Lower leg skin (tissue), 4 donors: ENCODE measurements around the gene DUSP23. TPM values are rescaled to one million over a fixed set of nuclear protein-coding genes. Genes with fewer than 3 reads are reported as not detected.

Experiments
- DNase-seq, 2 donors: peaks; one replicate each; pipeline ENCODE4 v3.0.0-alpha.2; 2019; ENCODE audit warnings: low spot score in 2 of 2
- H3K4me3 ChIP-seq: fragments of 200-600 bp; sonication (generic); 2 replicates; pipeline ENCODE4 v1.5.1; 2017; ENCODE audit warnings: mild to moderate bottlenecking, low read depth; ENCODE audit not compliant: poor library complexity, severe bottlenecking
- CTCF ChIP-seq, 3 donors: fragments of 450-650 bp; IDR thresholded peaks; one replicate each; pipeline ENCODE4 v1.5.1; 2016; ENCODE audit warnings: antibody characterized with exemption in 3 of 3, mild to moderate bottlenecking in 3 of 3, moderate library complexity in 2 of 3
- POLR2A ChIP-seq, 2 donors: fragments of 450-650 bp; IDR thresholded peaks; one replicate each; pipeline ENCODE4 v1.6.1; 2016 to 2017; ENCODE audit warnings: antibody characterized with exemption in 2 of 2, mild to moderate bottlenecking in 1 of 2, moderate library complexity in 1 of 2
- WGBS, 2 donors: methylation state at CpG; one replicate each; pipeline ENCODE4 v1.1.5; 2018; 5-methylcytosine and 5-hydroxymethylcytosine counted together
- intact Hi-C: fragments of 100-400 bp; cut with DNase I; formaldehyde crosslinking; loops from one replicate; pipeline ENCODE4 v1.15.0; 2023; ENCODE audit warnings: low total_unique reads
- total RNA-seq, 4 donors: library from RNA; depleted of rRNA; stranded (reverse); fragments of >200 nt; gene quantifications; one replicate each; pipeline ENCODE4 v1.1.0, GENCODE V29; 2016

DUSP23 gene
- total RNA-seq, 4 donors from 2014 or later = 68.2 to 167 (median 90.7) TPM

- intact Hi-C loops = no loop called here
- no peak for DNase-seq
- H3K4me3 ChIP-seq = no peak overlapping the region
- no peak for TF ChIP-seq POLR2A (IDR thresholded peaks at IDR 0.05)
- 84 to 93% methylated on average over 4 of the region's 4 CpGs for WGBS, 2 donors
These were observed 2.5 kb upstream of the DUSP23 start for GRCh38 chr1:159778266-159778665.

- intact Hi-C loops = no loop called here
- no peak for TF ChIP-seq POLR2A (IDR thresholded peaks at IDR 0.05)
- TF ChIP-seq CTCF (IDR thresholded peaks at IDR 0.05) = no peak
- 32 to 47% methylated on average over 2 of the region's 2 CpGs for WGBS, 2 donors
- peak in 1 of 2 donors; percentile 30 for DNase-seq
- no peak overlapping the region for H3K4me3 ChIP-seq
These were observed 1.3 kb upstream of the DUSP23 start for GRCh38 chr1:159779403-159779851.

GRCh38 chr1:159781992-159782391, 1.2 kb downstream of the DUSP23 start:
- WGBS, 2 donors = 88 to 97% methylated on average over 12 of the region's 12 CpGs
- intact Hi-C loops = no loop called here
- no peak for DNase-seq
- H3K4me3 ChIP-seq = no peak overlapping the region
- TF ChIP-seq POLR2A (IDR thresholded peaks at IDR 0.05) (no peak), CTCF (IDR thresholded peaks at IDR 0.05) (no peak)

- no peak for DNase-seq
- 84 to 89% methylated on average over 1 of the region's 1 CpG for WGBS, 2 donors
- TF ChIP-seq CTCF (IDR thresholded peaks at IDR 0.05) (no peak), POLR2A (IDR thresholded peaks at IDR 0.05) (no peak)
- no peak overlapping the region for H3K4me3 ChIP-seq
- intact Hi-C loops = no loop called here
These were observed 3.0 kb downstream of the DUSP23 start for GRCh38 chr1:159783724-159784123.

- intact Hi-C loops = no loop called here
- no peak for DNase-seq
- TF ChIP-seq CTCF (IDR thresholded peaks at IDR 0.05) (no peak), POLR2A (IDR thresholded peaks at IDR 0.05) (no peak)
- WGBS, 2 donors = 22 to 25% methylated on average over 3 of the region's 3 CpGs
- H3K4me3 ChIP-seq = no peak overlapping the region
These were observed 5.7 kb downstream of the DUSP23 start for GRCh38 chr1:159786465-159786864.

- no peak for DNase-seq
- TF ChIP-seq POLR2A (IDR thresholded peaks at IDR 0.05) (no peak), CTCF (IDR thresholded peaks at IDR 0.05) (no peak)
- 18 to 31% methylated on average over 3 of the region's 3 CpGs for WGBS, 2 donors
- H3K4me3 ChIP-seq = no peak overlapping the region
- intact Hi-C loops = no loop called here
These were observed 6.2 kb downstream of the DUSP23 start for GRCh38 chr1:159786966-159787365.
